Thyroid gland (tissue), 4 donors: ENCODE results near the gene OBSL1.

ENCODE experiments used
- POLR2A ChIP-seq, 2 donors: fragments of 450-650 bp; IDR thresholded peaks; one replicate each; pipeline ENCODE4 v1.6.1; 2017; ENCODE audit warnings: antibody characterized with exemption in 2 of 2, mild to moderate bottlenecking in 2 of 2, moderate library complexity in 1 of 2
- TF ChIP-seq, protein P1 (sequence below), 6 experiments: fragments of 200-600 bp in 3 of 6; fragments of 450-650 bp in 3 of 6; sonication (generic) in 3 of 6; IDR thresholded peaks; one replicate each; pipeline ENCODE4 v1.5.1; 2016 to 2019; ENCODE audit warnings: antibody characterized with exemption in 6 of 6, mild to moderate bottlenecking in 2 of 6, inconsistent platforms in 1 of 6, moderate library complexity in 1 of 6

DNA sequence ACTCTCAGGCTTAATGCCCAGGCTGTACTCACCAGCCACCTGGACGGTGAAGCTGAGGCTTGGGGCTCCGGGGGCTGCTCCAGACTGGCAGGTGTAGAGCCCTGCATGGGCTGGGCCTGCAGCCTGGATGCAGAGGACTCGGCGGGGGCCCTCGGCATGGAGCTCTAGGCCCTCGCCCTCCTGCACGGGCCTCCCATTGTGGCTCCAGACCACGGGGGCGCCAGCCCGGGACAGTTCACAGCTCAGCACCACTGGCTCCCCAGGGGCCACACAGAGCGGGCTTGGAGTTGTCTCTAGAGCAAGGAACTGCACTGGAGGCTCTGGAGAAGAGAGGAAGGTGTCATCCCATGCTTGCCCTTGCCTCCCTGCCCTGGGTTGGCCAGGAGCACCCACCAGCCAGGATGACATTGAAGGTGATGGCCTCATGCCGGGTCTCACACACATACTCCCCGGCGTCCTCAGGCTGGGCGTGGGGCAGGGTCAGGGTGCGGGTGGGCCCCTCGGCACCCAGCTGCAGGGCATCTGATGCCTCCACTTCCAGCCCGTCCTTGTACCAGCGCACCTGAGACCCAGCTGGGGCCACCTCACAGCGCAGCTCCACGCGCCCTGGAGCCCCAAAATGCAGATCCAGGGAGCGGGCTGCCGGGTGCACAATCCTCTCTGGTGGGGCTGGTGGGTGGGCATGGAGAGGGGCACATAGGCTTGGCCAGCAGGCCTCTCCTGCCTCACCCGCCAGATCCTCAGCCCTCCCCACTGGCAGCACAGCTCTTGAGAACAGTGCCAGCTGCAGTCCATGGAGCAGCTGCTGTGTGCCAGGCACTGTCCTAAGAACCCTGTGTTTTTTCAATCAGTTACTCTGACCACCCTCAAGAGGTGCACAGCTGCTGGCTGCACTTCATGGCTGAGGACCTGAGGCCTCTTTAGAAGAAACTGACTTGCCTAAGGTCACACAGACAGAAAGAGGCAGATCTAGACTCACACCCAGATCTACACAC is 13.3 kb downstream of the OBSL1 start:
- no peak for TF ChIP-seq POLR2A (IDR thresholded peaks at IDR 0.05)
- TF ChIP-seq, protein P1, sequence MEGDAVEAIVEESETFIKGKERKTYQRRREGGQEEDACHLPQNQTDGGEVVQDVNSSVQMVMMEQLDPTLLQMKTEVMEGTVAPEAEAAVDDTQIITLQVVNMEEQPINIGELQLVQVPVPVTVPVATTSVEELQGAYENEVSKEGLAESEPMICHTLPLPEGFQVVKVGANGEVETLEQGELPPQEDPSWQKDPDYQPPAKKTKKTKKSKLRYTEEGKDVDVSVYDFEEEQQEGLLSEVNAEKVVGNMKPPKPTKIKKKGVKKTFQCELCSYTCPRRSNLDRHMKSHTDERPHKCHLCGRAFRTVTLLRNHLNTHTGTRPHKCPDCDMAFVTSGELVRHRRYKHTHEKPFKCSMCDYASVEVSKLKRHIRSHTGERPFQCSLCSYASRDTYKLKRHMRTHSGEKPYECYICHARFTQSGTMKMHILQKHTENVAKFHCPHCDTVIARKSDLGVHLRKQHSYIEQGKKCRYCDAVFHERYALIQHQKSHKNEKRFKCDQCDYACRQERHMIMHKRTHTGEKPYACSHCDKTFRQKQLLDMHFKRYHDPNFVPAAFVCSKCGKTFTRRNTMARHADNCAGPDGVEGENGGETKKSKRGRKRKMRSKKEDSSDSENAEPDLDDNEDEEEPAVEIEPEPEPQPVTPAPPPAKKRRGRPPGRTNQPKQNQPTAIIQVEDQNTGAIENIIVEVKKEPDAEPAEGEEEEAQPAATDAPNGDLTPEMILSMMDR (IDR thresholded peaks at IDR 0.05): no peak
